Fibroblast of the aortic adventitia (primary cell): Measurements from ENCODE around the gene FDPS. TPM values are rescaled to one million over a fixed set of nuclear protein-coding genes. Genes with fewer than 3 reads are reported as not detected.
A peak's percentile ranks its signal among the peaks of the same experiment; 100 is the strongest.

ENCODE experiments used
- DNase-seq: peaks from one replicate; pipeline ENCODE4 v3.0.0-alpha.2; 2010; ENCODE audit warnings: low read depth
- H3K4me3 ChIP-seq: 2 replicates; pipeline ENCODE4 v1.5.1; 2011; ENCODE audit warnings: low read depth, mild to moderate bottlenecking, control low read depth, low read length, moderate library complexity
- total RNA-seq: library from RNA; depleted of rRNA; stranded (reverse); fragments of >200 nt; gene quantifications from 2 replicates; pipeline ENCODE4 v1.2.3, GENCODE V29; 2012; ENCODE audit warnings: low replicate concordance
- TF ChIP-seq, protein P1 (sequence below): IDR thresholded peaks from 2 replicates; pipeline ENCODE4 v1.5.1; 2011; ENCODE audit warnings: mild to moderate bottlenecking, low read length, control low read depth, inconsistent platforms; ENCODE audit not compliant: insufficient read depth

The FDPS gene
- total RNA-seq, 1 donor, result 153 TPM

DNA sequence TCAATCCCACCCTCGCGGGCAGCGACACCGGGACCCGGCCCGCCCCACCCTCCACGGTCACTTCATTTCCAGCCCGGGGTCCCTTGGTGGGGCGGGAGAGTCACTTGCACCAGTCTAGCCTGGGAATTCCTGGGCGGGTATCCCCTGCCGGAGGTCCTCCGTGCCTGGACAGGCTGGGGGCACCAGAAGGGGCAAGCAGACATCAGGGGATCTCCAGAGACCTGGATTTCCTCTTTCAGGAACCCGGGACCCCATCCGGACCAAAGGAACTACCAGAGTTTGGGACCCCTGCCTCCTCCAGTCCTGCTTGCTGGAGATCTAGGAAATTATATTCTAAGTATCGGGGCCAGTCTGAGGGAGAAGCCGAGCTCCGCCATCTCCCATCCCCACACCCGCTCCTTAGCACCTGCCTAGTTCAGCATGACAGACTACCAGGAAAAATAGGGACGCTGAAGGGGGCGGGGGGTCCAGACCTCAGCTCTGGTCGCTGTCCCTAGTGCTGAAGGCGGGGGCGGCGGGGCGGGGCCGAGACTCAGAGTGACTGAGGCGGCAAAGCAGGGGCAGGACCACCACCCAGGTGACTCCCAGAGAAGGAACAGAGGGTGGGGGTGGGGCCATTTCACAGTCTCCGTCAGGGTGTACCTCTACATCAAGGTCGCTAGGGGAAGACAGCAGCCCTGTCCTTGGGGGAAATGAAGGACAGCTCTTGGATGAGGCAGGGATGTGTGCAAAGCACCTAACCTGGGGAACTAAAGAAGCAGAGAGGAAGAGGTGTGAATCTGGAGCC, 30.6 kb upstream of the FDPS start:
- DNase-seq, result peak; percentile 12

DNA sequence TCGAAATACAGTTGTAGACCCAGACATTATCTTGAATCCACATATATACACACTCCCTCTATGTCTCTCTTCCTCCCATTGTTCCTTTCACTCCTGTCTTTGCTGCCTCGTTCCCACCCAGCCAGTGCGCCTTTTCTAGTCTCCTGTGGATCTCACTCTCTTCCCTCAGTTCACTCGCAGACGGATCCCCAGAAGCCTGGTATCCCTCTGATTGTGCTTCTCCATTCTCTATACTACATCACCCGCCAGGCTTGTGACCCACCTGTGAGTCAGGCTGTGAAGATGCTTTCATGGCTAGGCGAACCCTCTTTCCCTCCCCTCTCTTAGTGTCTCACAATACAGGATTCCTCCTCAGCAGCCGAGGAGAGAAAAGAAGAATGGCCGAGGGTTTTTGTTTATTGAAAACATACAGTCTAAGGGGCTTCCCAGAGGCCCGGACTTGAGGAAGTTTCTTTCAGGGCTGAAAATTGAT, 29.9 kb upstream of the FDPS start:
- DNase-seq, result no peak
- TF ChIP-seq, protein P1, sequence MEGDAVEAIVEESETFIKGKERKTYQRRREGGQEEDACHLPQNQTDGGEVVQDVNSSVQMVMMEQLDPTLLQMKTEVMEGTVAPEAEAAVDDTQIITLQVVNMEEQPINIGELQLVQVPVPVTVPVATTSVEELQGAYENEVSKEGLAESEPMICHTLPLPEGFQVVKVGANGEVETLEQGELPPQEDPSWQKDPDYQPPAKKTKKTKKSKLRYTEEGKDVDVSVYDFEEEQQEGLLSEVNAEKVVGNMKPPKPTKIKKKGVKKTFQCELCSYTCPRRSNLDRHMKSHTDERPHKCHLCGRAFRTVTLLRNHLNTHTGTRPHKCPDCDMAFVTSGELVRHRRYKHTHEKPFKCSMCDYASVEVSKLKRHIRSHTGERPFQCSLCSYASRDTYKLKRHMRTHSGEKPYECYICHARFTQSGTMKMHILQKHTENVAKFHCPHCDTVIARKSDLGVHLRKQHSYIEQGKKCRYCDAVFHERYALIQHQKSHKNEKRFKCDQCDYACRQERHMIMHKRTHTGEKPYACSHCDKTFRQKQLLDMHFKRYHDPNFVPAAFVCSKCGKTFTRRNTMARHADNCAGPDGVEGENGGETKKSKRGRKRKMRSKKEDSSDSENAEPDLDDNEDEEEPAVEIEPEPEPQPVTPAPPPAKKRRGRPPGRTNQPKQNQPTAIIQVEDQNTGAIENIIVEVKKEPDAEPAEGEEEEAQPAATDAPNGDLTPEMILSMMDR, result no peak
- no peak overlapping the region for H3K4me3 ChIP-seq

More for the DNA sequence above, 30.6 kb upstream of the FDPS start:
- peak overlapping the region; percentile 77 for H3K4me3 ChIP-seq
- TF ChIP-seq, protein P1, result peak; percentile 41

DNA sequence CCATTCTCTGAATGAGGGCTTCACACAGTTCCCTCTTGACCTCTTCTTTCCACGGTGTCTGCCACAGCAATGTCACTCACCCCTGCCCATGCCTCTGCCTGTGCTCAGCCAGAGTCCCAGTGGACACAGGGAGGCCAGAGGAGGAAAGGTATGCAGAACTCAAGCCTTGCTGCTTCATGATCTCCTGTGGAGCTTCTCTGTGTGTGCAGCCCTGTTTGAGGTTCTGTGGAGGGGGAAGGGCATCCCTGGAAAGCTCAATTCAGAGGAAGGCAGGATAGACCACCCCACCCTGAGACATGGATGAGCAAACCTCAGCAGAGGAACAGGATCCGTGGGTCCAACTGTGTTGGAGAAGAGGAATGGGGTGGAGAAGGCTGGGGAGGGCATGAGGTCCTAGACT, 29.4 kb upstream of the FDPS start:
- TF ChIP-seq, protein P1, result no peak
- no peak for DNase-seq
- H3K4me3 ChIP-seq, result no peak overlapping the region

DNA sequence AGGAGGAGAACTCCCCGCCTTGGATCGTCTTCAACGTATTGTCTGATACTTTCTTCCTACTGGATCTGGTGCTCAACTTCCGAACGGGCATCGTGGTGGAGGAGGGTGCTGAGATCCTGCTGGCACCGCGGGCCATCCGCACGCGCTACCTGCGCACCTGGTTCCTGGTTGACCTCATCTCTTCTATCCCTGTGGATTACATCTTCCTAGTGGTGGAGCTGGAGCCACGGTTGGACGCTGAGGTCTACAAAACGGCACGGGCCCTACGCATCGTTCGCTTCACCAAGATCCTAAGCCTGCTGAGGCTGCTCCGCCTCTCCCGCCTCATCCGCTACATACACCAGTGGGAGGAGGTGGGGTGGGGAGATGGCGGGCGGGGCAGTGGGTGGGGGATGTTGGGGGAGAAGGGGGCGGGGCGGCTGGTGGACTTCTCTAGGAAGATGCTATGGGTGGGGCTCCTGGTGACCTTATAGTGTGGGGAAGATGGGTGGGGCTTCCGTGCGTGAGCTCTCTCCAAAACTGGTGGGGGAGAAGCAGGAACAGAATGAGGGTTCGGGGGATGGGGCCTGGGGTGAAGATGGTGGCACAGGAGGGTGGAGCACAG, 26.1 kb upstream of the FDPS start:
- H3K4me3 ChIP-seq, result no peak overlapping the region
- TF ChIP-seq, protein P1, result no peak
- DNase-seq, result no peak

DNA sequence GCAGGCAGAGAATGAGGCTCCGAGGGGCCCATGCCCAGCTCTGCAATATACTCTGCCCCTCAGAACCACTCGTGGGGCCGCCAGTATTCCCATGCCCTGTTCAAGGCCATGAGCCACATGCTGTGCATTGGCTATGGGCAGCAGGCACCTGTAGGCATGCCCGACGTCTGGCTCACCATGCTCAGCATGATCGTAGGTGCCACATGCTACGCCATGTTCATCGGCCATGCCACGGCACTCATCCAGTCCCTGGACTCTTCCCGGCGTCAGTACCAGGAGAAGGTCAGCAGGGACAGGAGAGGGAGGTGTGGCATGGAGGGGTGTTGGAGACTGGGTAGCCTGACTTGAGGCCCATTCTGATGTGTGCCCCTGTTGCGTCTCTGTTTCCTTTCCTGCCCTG, 24.2 kb upstream of the FDPS start:
- no peak for DNase-seq
- TF ChIP-seq, protein P1, result no peak
- H3K4me3 ChIP-seq, result no peak overlapping the region

DNA sequence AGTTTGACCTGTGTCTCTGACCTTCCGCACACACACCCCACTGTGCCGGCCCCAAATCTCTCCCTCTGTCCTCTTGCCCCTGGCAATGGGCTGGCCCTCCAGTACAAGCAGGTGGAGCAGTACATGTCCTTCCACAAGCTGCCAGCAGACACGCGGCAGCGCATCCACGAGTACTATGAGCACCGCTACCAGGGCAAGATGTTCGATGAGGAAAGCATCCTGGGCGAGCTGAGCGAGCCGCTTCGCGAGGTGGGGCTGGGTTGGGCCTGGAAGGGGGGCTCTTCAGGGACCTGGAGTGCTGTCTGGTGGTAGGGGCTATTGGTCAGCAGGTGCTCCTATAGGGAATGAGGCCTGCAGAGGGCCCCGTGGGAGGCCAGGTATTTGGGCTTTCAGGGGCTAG, 23.6 kb upstream of the FDPS start:
- H3K4me3 ChIP-seq, result no peak overlapping the region
- TF ChIP-seq, protein P1, result no peak
- DNase-seq, result no peak
